SU-DHL-6 (cell line): ENCODE data around the gene CHIC2.

ENCODE experiments used
- H2AFZ ChIP-seq: fragments of 200-600 bp; sonication (generic); 2 replicates; pipeline ENCODE4 v1.6.1; 2014; ENCODE audit warnings: low read depth, mild to moderate bottlenecking, moderate library complexity, mixed read lengths, antibody characterized with exemption, low read length; ENCODE audit not compliant: severe bottlenecking
- H3F3A ChIP-seq: fragments of 200-600 bp; shearing (Covaris generic); 2 replicates; pipeline ENCODE4 v1.6.0; 2016; ENCODE audit warnings: antibody characterized with exemption, mild to moderate bottlenecking; ENCODE audit not compliant: insufficient read depth
- H3K27ac ChIP-seq: fragments of 200-600 bp; sonication (generic); 2 replicates; pipeline ENCODE4 v1.5.1; 2016; ENCODE audit warnings: low read depth, mild to moderate bottlenecking, low read length, moderate library complexity, mixed read lengths
- H3K27me3 ChIP-seq: fragments of 200-600 bp; sonication (generic), shearing (Covaris generic); 2 replicates; pipeline ENCODE4 v1.6.0; 2014; ENCODE audit warnings: mild to moderate bottlenecking, low read length
- H3K36me3 ChIP-seq: fragments of 200-600 bp; sonication (generic); 2 replicates; pipeline ENCODE4 v1.6.1; 2014; ENCODE audit warnings: mild to moderate bottlenecking, low read length, mixed read lengths
- H3K4me2 ChIP-seq: fragments of 300-600, 200-600 bp; shearing (Covaris generic), sonication (generic); 2 replicates; pipeline ENCODE4 v1.6.0; 2014; ENCODE audit warnings: low read length, low read depth, mild to moderate bottlenecking; ENCODE audit not compliant: poor library complexity, severe bottlenecking
- H3K4me3 ChIP-seq: fragments of 200-600 bp; sonication (generic); 2 replicates; pipeline ENCODE4 v1.5.1; 2014; ENCODE audit warnings: antibody characterized with exemption, low read length, mild to moderate bottlenecking, mixed read lengths; ENCODE audit not compliant: insufficient read depth, poor library complexity, severe bottlenecking
- H3K79me2 ChIP-seq: fragments of 200-600 bp; sonication (generic); 2 replicates; pipeline ENCODE4 v1.6.1; 2014; ENCODE audit warnings: mild to moderate bottlenecking, low read length, moderate library complexity; ENCODE audit not compliant: insufficient read depth
- H3K9ac ChIP-seq: fragments of 200-600 bp; sonication (generic); 2 replicates; pipeline ENCODE4 v1.7.0; 2014; ENCODE audit warnings: mild to moderate bottlenecking, low read length
- H3K9me2 ChIP-seq: fragments of 200-600 bp; sonication (generic); replicated peaks from 2 replicates; pipeline ENCODE4 v1.6.1; 2014; ENCODE audit warnings: low read length; ENCODE audit not compliant: insufficient read depth
- H3K9me3 ChIP-seq: fragments of 200-600 bp; sonication (generic); 2 replicates; pipeline ENCODE4 v1.6.1; 2014; ENCODE audit warnings: low read length, mixed read lengths; ENCODE audit not compliant: insufficient read depth
- H4K20me1 ChIP-seq: fragments of 200-600 bp; sonication (generic); 2 replicates; pipeline ENCODE4 v1.6.1; 2014; ENCODE audit warnings: low read depth, mild to moderate bottlenecking, antibody characterized with exemption, low read length, moderate library complexity, mixed read lengths
- EZH2phosphoT487 ChIP-seq: fragments of 200-600 bp; sonication (generic), shearing (Covaris generic); conservative IDR thresholded peaks from 2 replicates; pipeline ENCODE4 v1.6.1; 2018; ENCODE audit warnings: mild to moderate bottlenecking, antibody characterized with exemption, low read length, moderate library complexity, mixed read lengths
- TF ChIP-seq, protein P1 (sequence below): fragments of 200-600 bp; sonication (generic); IDR thresholded peaks from one replicate; pipeline ENCODE4 v1.5.1; 2017; ENCODE audit warnings: antibody characterized with exemption, mild to moderate bottlenecking, low read length, moderate library complexity; ENCODE audit not compliant: insufficient read depth, poor library complexity, severe bottlenecking

The CHIC2 gene

DNA sequence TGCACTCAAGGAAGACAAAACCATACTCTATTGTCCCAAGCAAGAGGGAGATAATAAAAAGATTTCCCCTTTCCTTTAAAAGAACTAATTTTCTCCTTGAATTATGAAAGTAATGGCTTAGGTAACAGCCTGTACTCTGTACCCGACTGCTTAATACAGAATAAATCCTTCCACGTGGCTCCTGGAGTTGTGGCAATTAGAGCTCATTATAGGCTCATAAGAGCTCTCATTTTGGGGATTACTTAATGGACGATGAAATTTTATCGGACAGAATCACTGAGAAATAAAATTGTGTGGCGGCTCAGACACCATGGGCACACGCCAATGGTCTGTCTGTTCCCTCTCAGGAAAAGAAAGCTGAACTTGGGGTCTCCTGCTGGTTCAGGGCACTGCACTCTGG is 32.7 kb upstream of the CHIC2 start:
- Histone ChIP-seq H3F3A (no peaks in the 10 kb centered on the region), H3K4me3 (no peak overlapping the region), H3K9me3 (no peaks in the 10 kb centered on the region), H3K9me2 (no peaks in the 10 kb centered on the region), H3K79me2 (no peaks in the 10 kb centered on the region), H3K36me3 (no peaks in the 10 kb centered on the region), H3K27me3 (no peaks in the 10 kb centered on the region), H3K4me2 (no peak overlapping the region), H2AFZ (no peak overlapping the region), H3K27ac (no peak overlapping the region), H3K9ac (no peak overlapping the region), H4K20me1 (no peaks in the 10 kb centered on the region)
- TF ChIP-seq, protein P1, sequence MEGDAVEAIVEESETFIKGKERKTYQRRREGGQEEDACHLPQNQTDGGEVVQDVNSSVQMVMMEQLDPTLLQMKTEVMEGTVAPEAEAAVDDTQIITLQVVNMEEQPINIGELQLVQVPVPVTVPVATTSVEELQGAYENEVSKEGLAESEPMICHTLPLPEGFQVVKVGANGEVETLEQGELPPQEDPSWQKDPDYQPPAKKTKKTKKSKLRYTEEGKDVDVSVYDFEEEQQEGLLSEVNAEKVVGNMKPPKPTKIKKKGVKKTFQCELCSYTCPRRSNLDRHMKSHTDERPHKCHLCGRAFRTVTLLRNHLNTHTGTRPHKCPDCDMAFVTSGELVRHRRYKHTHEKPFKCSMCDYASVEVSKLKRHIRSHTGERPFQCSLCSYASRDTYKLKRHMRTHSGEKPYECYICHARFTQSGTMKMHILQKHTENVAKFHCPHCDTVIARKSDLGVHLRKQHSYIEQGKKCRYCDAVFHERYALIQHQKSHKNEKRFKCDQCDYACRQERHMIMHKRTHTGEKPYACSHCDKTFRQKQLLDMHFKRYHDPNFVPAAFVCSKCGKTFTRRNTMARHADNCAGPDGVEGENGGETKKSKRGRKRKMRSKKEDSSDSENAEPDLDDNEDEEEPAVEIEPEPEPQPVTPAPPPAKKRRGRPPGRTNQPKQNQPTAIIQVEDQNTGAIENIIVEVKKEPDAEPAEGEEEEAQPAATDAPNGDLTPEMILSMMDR, result no peak

DNA sequence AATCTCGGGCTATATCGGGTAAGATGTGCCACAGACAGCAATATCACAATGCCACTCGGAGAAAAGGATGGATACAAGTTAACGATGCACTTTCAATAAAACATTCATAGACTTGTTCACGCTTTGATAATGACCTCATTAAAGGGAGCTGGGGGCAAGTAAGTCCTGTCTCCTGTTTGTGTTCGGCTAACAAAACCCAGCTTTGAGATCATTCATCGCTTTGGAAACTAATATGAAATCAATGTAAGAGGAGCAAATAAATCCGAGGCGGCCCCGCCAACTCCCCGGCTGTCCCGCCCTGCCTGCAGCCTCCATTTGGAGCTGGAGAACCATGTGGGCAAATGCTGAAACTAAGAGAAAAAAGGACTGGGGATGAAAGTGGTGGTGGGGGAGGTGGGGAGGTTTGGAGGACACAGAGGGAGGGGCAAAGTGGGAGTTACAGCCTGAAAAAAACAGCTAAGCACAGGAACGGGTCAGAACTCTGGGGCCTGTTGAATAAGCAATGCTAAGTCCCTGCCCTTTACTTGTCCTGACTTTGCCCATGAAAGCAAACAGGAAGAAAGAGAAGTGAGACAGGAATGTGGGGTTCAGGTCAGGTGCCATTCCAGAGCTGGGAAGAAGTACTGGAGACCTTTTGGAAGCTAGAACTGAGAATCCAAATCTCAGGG is 32.0 kb upstream of the CHIC2 start:
- Histone ChIP-seq H3K4me3 (no peak overlapping the region), H3K9me3 (no peaks in the 10 kb centered on the region), H3K4me2 (no peak overlapping the region), H2AFZ (no peak overlapping the region), H3F3A (no peaks in the 10 kb centered on the region), H3K79me2 (no peaks in the 10 kb centered on the region), H4K20me1 (no peaks in the 10 kb centered on the region), H3K36me3 (no peaks in the 10 kb centered on the region), H3K27ac (no peak overlapping the region), H3K9me2 (no peaks in the 10 kb centered on the region), H3K9ac (no peak overlapping the region), H3K27me3 (no peaks in the 10 kb centered on the region)
- TF ChIP-seq, protein P1, result no peak
- no peak for TF ChIP-seq EZH2phosphoT487

DNA sequence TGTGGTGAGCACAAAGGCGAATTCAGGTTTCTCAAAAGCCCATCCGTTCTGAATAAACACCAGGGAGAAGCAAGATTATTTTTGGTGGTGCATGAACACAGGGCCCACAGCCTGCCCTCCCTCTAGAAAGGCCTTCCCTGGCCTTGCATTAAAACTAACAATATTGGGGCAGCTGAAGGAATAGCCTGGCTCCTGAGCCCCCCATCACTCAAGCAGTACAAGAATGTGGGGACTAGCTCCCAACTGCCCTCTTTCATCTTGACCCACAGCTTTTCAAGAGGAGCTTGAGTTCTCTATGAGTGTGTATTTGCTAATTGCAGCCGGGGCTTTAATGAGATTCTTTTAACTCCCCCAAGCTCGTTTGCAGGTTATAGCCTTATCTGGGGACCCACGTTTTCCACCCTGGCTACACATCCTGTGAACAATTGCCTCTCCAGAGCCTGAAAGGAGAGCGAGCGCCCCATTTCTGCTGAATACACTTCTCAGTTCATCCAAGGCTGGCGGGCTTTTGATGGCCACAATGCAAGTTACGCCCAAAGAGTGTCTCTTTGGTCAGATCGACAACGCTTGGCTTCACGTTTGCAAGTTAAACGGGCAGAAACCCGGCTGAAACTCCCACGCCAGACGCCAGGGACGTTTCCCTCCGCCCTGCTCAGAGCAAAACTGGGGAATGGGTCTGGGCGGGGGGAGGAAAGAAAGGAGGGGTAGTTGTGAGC is 30.9 kb upstream of the CHIC2 start:
- Histone ChIP-seq H3K9ac (no peak overlapping the region), H3K36me3 (no peaks in the 10 kb centered on the region), H4K20me1 (no peaks in the 10 kb centered on the region), H3K4me2 (no peak overlapping the region), H3K27ac (no peak overlapping the region), H3K79me2 (no peaks in the 10 kb centered on the region), H2AFZ (no peak overlapping the region), H3K9me2 (no peaks in the 10 kb centered on the region), H3K27me3 (no peaks in the 10 kb centered on the region), H3F3A (no peaks in the 10 kb centered on the region), H3K4me3 (no peak overlapping the region), H3K9me3 (no peaks in the 10 kb centered on the region)
- TF ChIP-seq, protein P1, result no peak
- no peak for TF ChIP-seq EZH2phosphoT487
